Gastroesophageal sphincter (tissue), 4 donors: ENCODE data around the gene MAP3K21. TPM values are rescaled to one million over a fixed set of nuclear protein-coding genes. Genes with fewer than 3 reads are reported as not detected.

ENCODE experiments used
- ATAC-seq: fragments of 150-250 bp; one replicate; pipeline ENCODE4 v1.9.1; 2016; ENCODE audit warnings: mild to moderate bottlenecking, moderate library complexity
- H3K27ac ChIP-seq, 4 donors: fragments of 200-600 bp; sonication (generic) in 3 of 4; 1 replicate in 3 of 4; 2 replicates in 1 of 4; pipeline ENCODE4 v1.5.1; 2016 to 2019
- H3K27me3 ChIP-seq: fragments of 200-600 bp; sonication (generic); one replicate; pipeline ENCODE4 v1.5.1; 2019
- H3K36me3 ChIP-seq, 2 donors: fragments of 200-600 bp; sonication (generic); one replicate each; pipeline ENCODE4 v1.5.1; 2019; ENCODE audit warnings: control low read depth in 1 of 2
- H3K4me1 ChIP-seq, 3 donors: fragments of 200-600 bp; sonication (generic); 1 replicate in 2 of 3; 2 replicates in 1 of 3; pipeline ENCODE4 v1.5.1; 2016 to 2019; ENCODE audit warnings: control low read depth in 2 of 3
- H3K4me3 ChIP-seq, 2 donors: fragments of 200-600 bp; sonication (generic); one replicate each; pipeline ENCODE4 v1.5.1; 2019; ENCODE audit warnings: mild to moderate bottlenecking in 1 of 2, moderate library complexity in 1 of 2
- H3K9me3 ChIP-seq, 3 donors: fragments of 200-600 bp; sonication (generic); one replicate each; pipeline ENCODE4 v1.5.1; 2017 to 2019; ENCODE audit warnings: control low read depth in 2 of 3
- EP300 ChIP-seq: sonication (generic); formaldehyde crosslinking; IDR thresholded peaks from one replicate; pipeline ENCODE4 v1.6.1; 2017; ENCODE audit warnings: antibody characterized with exemption, mild to moderate bottlenecking
- POLR2A ChIP-seq, 2 donors: fragments of 450-650 bp; IDR thresholded peaks; one replicate each; pipeline ENCODE4 v1.6.1; 2017; ENCODE audit warnings: antibody characterized with exemption in 2 of 2, mild to moderate bottlenecking in 2 of 2, moderate library complexity in 1 of 2
- POLR2AphosphoS5 ChIP-seq: sonication (generic); formaldehyde crosslinking; IDR thresholded peaks from one replicate; pipeline ENCODE4 v1.6.1; 2017; ENCODE audit warnings: antibody characterized with exemption
- WGBS, 2 donors: methylation state at CpG; one replicate each; pipeline ENCODE4 v1.1.5; 2018; ENCODE audit warnings: low coverage in 1 of 2; 5-methylcytosine and 5-hydroxymethylcytosine counted together
- total RNA-seq, 4 donors: library from RNA; depleted of rRNA; stranded (reverse); fragments of >200 nt; gene quantifications; one replicate each; pipeline ENCODE4 v1.1.0, GENCODE V29; 2016
- TF ChIP-seq, protein P1 (sequence below), 4 experiments: fragments of 200-600 bp in 2 of 4; fragments of 450-650 bp in 2 of 4; sonication (generic) in 1 of 4; IDR thresholded peaks; one replicate each; pipeline ENCODE4 v1.5.1; 2017 to 2019; ENCODE audit warnings: antibody characterized with exemption in 4 of 4, mild to moderate bottlenecking in 2 of 4, moderate library complexity in 2 of 4

Gene MAP3K21
- total RNA-seq, 4 donors from 2014 or later: 0.27 to 1.2 (median 0.61) TPM

DNA sequence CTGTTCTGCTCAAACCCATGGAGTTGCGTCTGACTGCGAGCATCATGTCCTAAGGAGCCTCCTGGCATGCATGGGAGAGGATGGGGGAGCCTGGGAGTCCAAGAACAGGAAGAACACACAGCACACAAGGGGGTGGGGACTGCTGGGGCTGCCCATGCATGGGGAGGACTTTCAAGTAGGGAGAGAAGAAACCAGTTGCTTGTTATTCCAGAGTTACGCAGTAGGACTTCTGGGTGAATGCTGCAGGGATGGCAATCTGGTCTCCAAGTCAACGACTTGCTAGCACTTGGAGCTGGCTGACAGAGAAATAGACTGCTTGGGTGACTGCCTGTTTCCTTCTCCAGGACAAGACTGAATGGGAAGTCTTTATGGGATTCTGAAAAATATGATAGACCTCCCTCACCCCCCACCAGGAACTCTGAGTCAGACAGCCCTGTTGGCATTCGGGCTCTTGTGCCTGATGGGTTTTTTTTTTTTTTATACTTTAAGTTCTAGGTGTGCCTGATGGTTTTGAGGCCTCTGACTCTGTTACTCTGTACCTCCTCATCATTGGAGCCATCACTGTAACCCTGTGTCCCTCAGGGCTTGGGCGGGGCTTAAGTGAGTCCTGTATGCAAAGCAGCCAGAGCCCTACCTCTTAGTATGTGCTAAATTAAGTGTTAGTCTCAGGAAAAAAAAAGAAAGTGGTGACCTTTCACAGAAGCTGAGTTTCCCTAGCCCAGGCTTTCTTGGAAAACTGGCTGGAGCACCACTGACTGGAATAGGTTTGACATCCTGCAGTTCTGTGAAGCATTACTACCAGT, 30.3 kb downstream of the MAP3K21 start:
- no peak overlapping the region for H3K4me3 ChIP-seq
- no peaks in the 10 kb centered on the region for H3K4me1 ChIP-seq
- no peak for ATAC-seq
- WGBS, 2 donors: 82 to 96% methylated on average over 5 of the region's 6 CpGs
- H3K36me3 ChIP-seq: no peaks in the 10 kb centered on the region
- TF ChIP-seq EP300: no peak
- no peak for TF ChIP-seq POLR2A (IDR thresholded peaks at IDR 0.05)
- TF ChIP-seq, protein P1, sequence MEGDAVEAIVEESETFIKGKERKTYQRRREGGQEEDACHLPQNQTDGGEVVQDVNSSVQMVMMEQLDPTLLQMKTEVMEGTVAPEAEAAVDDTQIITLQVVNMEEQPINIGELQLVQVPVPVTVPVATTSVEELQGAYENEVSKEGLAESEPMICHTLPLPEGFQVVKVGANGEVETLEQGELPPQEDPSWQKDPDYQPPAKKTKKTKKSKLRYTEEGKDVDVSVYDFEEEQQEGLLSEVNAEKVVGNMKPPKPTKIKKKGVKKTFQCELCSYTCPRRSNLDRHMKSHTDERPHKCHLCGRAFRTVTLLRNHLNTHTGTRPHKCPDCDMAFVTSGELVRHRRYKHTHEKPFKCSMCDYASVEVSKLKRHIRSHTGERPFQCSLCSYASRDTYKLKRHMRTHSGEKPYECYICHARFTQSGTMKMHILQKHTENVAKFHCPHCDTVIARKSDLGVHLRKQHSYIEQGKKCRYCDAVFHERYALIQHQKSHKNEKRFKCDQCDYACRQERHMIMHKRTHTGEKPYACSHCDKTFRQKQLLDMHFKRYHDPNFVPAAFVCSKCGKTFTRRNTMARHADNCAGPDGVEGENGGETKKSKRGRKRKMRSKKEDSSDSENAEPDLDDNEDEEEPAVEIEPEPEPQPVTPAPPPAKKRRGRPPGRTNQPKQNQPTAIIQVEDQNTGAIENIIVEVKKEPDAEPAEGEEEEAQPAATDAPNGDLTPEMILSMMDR (IDR thresholded peaks at IDR 0.05): no peak
- no peak for TF ChIP-seq POLR2AphosphoS5
- H3K9me3 ChIP-seq: no peaks in the 10 kb centered on the region
- H3K27ac ChIP-seq: no peak overlapping the region
- peaks cover 7% of the 10 kb centered on the region for H3K27me3 ChIP-seq

- ATAC-seq: no peak
- Histone ChIP-seq H3K4me1 (no peaks in the 10 kb centered on the region), H3K27ac (no peak overlapping the region), H3K36me3 (no peaks in the 10 kb centered on the region), H3K4me3 (no peak overlapping the region), H3K27me3 (peaks cover 20% of the 10 kb centered on the region), H3K9me3 (no peaks in the 10 kb centered on the region)
- WGBS, 2 donors: 81 to 100% methylated on average over 4 to 5 of the region's 5 CpGs
- TF ChIP-seq POLR2A (IDR thresholded peaks at IDR 0.05) (no peak), EP300 (no peak), POLR2AphosphoS5 (no peak)
- TF ChIP-seq, protein P1 (IDR thresholded peaks at IDR 0.05): no peak
These were observed 31.9 kb downstream of the MAP3K21 start for GRCh38 chr1:233359431-233359830.

- no peaks in the 10 kb centered on the region for H3K4me1 ChIP-seq
- 94 to 100% methylated on average over 2 of the region's 2 CpGs for WGBS, 2 donors
- no peaks in the 10 kb centered on the region for H3K9me3 ChIP-seq
- TF ChIP-seq POLR2A (IDR thresholded peaks at IDR 0.05) (no peak), POLR2AphosphoS5 (no peak), EP300 (no peak)
- TF ChIP-seq, protein P1 (IDR thresholded peaks at IDR 0.05): no peak
- H3K27me3 ChIP-seq: peaks cover 20% of the 10 kb centered on the region
- H3K27ac ChIP-seq: no peak overlapping the region
- H3K36me3 ChIP-seq: no peaks in the 10 kb centered on the region
- ATAC-seq: no peak
- no peak overlapping the region for H3K4me3 ChIP-seq
These were observed 32.4 kb downstream of the MAP3K21 start for GRCh38 chr1:233359905-233360304.

DNA sequence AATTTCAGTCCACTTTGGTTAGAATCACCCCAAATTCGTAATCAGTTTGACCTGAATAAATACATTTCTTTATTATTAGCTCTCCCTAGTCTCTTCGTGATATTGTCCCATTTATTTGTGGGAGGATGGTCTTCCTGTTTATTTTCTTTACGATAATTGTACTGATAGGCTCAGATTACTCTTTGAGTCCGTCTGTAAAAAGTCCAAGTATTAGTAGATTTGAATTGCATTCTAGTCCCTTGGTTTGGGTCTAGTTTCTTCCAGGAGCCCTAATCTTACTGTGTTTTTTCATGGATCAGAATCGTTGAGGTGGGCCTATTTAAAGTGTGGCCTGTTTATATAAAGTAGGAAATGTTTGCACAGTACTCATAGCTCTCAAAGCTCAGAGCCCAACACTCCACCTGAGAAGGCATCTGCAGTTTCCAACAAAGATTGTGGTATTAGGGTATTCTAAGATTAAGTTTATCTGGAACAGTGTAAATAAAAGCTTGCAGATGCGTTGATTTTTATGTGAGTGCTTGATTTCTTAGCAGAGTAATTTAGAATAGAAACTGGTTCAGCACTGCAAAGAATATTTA, 33.1 kb downstream of the MAP3K21 start:
- 69 to 78% methylated on average over 6 of the region's 6 CpGs for WGBS, 2 donors
- no peak overlapping the region for H3K27ac ChIP-seq
- no peak overlapping the region for H3K4me3 ChIP-seq
- H3K36me3 ChIP-seq: no peaks in the 10 kb centered on the region
- peaks cover 20% of the 10 kb centered on the region for H3K27me3 ChIP-seq
- H3K4me1 ChIP-seq: no peaks in the 10 kb centered on the region
- TF ChIP-seq POLR2A (IDR thresholded peaks at IDR 0.05) (no peak), POLR2AphosphoS5 (no peak), EP300 (no peak)
- TF ChIP-seq, protein P1 (IDR thresholded peaks at IDR 0.05): no peak
- H3K9me3 ChIP-seq: no peaks in the 10 kb centered on the region
- no peak for ATAC-seq

GRCh38 chr1:233361876-233362275, 34.4 kb downstream of the MAP3K21 start:
- no peak overlapping the region for H3K27ac ChIP-seq

More at GRCh38 chr1:233361876-233362275, 34.4 kb downstream of the MAP3K21 start:
- TF ChIP-seq POLR2AphosphoS5 (no peak), EP300 (no peak), POLR2A (IDR thresholded peaks at IDR 0.05) (no peak)
- TF ChIP-seq, protein P1 (IDR thresholded peaks at IDR 0.05): no peak
- WGBS, 2 donors: 60 to 62% methylated on average over 1 to 15 of the region's 19 CpGs
- Histone ChIP-seq H3K4me3 (no peak overlapping the region), H3K27me3 (peaks cover 20% of the 10 kb centered on the region), H3K9me3 (no peaks in the 10 kb centered on the region), H3K36me3 (no peaks in the 10 kb centered on the region), H3K4me1 (no peaks in the 10 kb centered on the region)
- no peak for ATAC-seq
